Natural killer cell treated with Interleukin-12 subunit alpha and Interleukin-12 subunit beta and Interleukin-15 and Interleukin-18, amount 100 ng/mL, for 72 hours (primary cell): ENCODE data around the gene ZNF341. TPM values are rescaled to one million over a fixed set of nuclear protein-coding genes. Genes with fewer than 3 reads are reported as not detected.
"Not testable (repeated sequence)": the region's sequence is repeated elsewhere in the genome, so short reads cannot be mapped to it uniquely, and the experiment has no call there.

Source experiments
- ATAC-seq, 2 donors: fragments of 150-1000 bp; cut with Tn5 transposase in 1 of 2; sonication (Bioruptor Pico), chemical (Tn5 transposase) in 1 of 2; 2 replicates each; pipeline ENCODE4 v1.10.0; 2021
- DNase-seq: peaks from one replicate; pipeline ENCODE4 v3.0.0; 2022; ENCODE audit warnings: low spot score
- H3K27ac Mint-ChIP-seq, 2 donors: 1 replicate in 1 of 2; 2 replicates in 1 of 2; pipeline ENCODE4 v1.8.0; 2022; ENCODE audit warnings: mixed read lengths in 2 of 2, mild to moderate bottlenecking in 1 of 2, moderate library complexity in 1 of 2
- H3K27me3 Mint-ChIP-seq, 2 donors: 1 replicate in 1 of 2; 2 replicates in 1 of 2; pipeline ENCODE4 v1.8.0; 2022; ENCODE audit warnings: mixed read lengths in 2 of 2
- H3K36me3 Mint-ChIP-seq: one replicate; pipeline ENCODE4 v1.8.0; 2022; ENCODE audit warnings: mixed read lengths
- H3K4me1 Mint-ChIP-seq, 2 donors: 1 replicate in 1 of 2; 2 replicates in 1 of 2; pipeline ENCODE4 v1.8.0; 2022; ENCODE audit warnings: low read depth in 2 of 2, mixed read lengths in 2 of 2, mild to moderate bottlenecking in 1 of 2
- H3K4me3 Mint-ChIP-seq: one replicate; pipeline ENCODE4 v1.8.0; 2022; ENCODE audit warnings: mixed read lengths
- H3K9me3 Mint-ChIP-seq: 2 replicates; pipeline ENCODE4 v1.8.0; 2022; ENCODE audit warnings: mixed read lengths
- total RNA-seq, 2 donors: library from RNA; stranded (reverse); gene quantifications; one replicate each; pipeline ENCODE4 v1.2.3, GENCODE V29; 2022

The ZNF341 gene
- total RNA-seq, 2 donors from 2014 or later: 4.6 to 8.9 TPM

DNA sequence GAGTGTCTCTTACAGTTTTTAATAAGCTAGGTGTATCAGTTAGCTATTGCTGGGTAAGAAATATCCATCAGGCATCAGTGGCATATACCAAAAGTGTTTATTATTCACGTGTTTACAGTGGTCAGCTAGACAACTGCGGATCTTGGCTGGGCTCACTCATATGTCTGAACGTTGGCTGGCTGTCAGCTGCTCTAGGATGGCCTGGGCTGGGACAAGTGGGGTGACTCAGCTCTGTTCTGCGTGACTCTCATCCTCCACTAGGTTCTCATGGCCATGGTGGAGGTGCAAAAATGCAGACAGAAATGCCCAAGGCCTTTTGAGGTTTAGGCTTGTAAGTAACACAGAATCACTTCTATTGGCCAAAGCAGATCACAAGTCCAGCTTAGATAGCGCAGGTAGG lies 22.0 kb downstream of the ZNF341 start:
- Mint-ChIP-seq H3K9me3 (no peaks in the 10 kb centered on the region), H3K4me3 (no peak overlapping the region), H3K27ac (no peak overlapping the region), H3K27me3 (no peaks in the 10 kb centered on the region), H3K36me3 (peaks cover 11% of the 10 kb centered on the region), H3K4me1 (no peaks in the 10 kb centered on the region)
- ATAC-seq (no peak), DNase-seq (no peak)

DNA sequence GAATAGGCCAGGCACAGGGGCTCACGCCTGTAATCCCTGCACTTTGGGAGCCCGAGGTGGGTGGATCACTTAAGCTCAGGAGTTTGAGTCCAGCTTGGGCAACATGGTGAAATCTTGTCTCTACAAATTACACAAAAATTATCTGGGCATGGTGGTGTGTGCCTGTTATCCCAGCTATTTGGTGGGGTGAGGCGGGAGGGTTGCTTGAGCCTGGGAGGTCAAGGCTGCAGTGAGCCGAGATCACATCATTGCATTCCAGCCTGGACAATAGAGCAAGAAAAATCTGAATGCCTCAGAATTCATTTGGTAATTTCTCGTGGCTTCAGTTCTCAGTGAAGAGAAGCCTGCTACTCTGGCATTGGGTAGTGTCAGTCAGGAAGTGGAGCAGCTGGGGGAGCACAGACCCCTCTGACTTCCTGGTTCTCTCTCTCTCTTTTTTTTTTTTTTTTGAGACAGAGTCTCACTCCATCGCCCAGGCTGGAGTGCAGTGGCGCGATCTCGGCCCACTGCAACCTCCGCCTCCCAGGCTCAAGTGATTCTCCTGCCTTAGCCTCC lies 24.2 kb downstream of the ZNF341 start:
- not testable (repeated sequence) for H3K9me3 Mint-ChIP-seq, DNase-seq, H3K27me3 Mint-ChIP-seq, H3K4me3 Mint-ChIP-seq, ATAC-seq, H3K27ac Mint-ChIP-seq, H3K4me1 Mint-ChIP-seq
- H3K36me3 Mint-ChIP-seq: peaks cover 11% of the 10 kb centered on the region

DNA sequence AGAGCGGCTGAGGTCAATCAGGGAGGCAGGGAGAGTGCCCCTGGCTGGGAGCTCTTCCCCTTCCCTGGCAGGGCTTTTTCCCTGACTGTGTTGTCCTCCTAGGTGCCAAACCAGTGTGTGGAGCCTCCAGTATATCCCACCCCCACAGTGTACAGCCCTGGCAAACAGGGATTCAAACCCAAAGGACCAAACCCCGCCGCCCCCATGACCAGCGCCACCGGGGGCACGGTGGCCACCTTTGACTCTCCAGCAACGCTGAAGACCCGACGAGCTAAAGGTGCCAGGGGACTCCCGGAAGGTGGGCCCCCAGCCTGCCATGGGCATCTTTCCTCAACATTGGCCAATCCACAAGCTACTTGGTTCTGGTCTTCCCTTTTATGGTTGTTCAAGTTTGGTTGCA lies 25.2 kb downstream of the ZNF341 start:
- H3K27ac Mint-ChIP-seq: no peak overlapping the region
- H3K27me3 Mint-ChIP-seq: no peaks in the 10 kb centered on the region
- DNase-seq (no peak), ATAC-seq (no peak)
- H3K36me3 Mint-ChIP-seq: peaks cover 11% of the 10 kb centered on the region
- no peaks in the 10 kb centered on the region for H3K4me1 Mint-ChIP-seq
- H3K4me3 Mint-ChIP-seq: no peak overlapping the region
- H3K9me3 Mint-ChIP-seq: no peaks in the 10 kb centered on the region

DNA sequence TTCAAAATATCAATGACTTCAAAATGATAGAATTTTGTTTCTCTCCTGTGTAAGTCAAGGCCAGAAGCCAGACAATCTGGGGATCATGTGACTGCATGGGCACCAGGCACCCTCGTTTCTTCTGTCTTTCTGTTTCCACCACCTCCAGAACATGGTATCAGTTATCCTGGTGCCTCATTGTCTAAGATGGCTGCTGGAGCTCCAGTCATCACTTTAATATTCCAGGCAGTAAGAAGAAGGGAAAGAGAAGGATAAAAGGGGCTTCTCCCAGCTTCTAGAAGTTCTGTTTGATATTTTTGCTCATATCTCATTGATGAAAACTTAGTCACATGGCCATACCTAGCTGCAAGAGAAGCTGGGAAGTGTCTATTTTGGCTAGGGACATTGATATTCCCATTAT lies 25.7 kb downstream of the ZNF341 start:
- Mint-ChIP-seq H3K4me3 (no peak overlapping the region), H3K4me1 (no peaks in the 10 kb centered on the region), H3K9me3 (no peaks in the 10 kb centered on the region), H3K27ac (no peak overlapping the region), H3K36me3 (peaks cover 11% of the 10 kb centered on the region), H3K27me3 (no peaks in the 10 kb centered on the region)
- DNase-seq: no peak
- ATAC-seq: no peak

DNA sequence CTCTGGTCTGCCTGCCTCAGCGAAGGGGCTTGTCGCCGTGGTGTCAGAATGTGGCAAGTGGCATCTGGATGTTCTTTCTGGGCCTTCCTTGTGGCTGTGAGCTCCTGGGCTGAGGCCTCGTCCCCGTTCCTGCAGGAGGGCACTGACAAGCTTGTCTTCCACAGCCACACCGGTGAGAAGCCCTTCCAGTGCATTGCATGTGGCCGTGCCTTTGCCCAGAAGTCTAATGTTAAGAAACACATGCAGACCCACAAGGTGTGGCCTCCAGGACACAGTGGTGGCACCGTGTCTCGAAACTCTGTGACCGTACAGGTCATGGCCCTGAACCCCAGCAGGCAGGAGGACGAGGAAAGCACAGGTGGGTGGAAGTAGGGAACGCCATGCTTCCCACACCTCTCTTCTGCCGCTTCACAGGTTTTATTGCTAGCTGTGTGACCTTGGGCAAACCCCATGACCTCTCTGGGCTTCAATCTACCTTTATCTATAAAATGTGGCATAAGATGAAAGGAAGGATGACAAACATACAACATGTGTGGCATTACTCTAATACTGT lies 30.0 kb downstream of the ZNF341 start:
- DNase-seq (no peak), ATAC-seq (no peak)
- Mint-ChIP-seq H3K36me3 (peaks cover 11% of the 10 kb centered on the region), H3K4me3 (no peak overlapping the region), H3K27me3 (no peaks in the 10 kb centered on the region), H3K4me1 (no peaks in the 10 kb centered on the region), H3K9me3 (no peaks in the 10 kb centered on the region), H3K27ac (no peak overlapping the region)

DNA sequence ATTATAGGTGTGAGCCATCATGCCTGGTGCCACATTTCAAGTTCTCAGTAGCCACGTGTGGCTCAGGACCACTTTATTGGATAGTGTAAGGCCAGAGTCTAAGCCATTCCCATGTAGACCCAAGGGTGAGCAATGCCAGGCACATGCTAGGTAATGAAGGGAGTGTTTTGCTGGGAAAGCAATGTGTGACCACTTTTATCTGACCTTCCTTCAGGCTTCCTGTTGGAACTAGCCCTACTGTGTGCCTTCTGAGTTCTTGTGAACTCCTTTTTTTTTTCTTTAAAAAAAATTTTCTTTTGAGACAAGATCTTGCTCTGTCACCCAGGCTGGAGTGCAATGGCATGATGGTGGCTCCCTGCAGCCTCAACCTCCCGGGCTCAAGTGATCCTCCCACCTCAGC lies 33.3 kb downstream of the ZNF341 start:
- Mint-ChIP-seq H3K4me1 (no peaks in the 10 kb centered on the region), H3K27me3 (no peaks in the 10 kb centered on the region), H3K36me3 (no peaks in the 10 kb centered on the region), H3K27ac (no peak overlapping the region), H3K4me3 (no peak overlapping the region), H3K9me3 (no peaks in the 10 kb centered on the region)
- ATAC-seq (peak in 1 of 2 donors; percentile 17), DNase-seq (no peak)

DNA sequence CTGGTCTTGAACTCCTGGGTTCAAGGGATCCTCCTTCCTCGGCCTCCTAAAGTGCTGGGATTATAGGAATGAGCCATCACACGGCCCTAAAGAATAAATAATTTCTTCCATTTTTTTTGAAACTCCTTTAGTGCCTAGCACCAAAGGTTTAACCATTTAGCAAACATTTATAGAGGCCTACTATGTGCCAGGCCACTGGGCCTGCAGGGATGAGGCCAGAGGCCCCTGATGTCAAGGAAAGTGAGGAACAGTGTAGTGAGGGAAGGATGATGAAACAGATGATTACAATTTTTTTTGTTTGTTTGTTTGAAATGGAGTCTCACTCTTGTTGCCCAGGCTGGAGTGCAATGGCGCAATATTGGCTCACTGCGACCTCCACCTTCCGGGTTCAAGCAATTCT lies 33.8 kb downstream of the ZNF341 start:
- Mint-ChIP-seq H3K4me1 (no peaks in the 10 kb centered on the region), H3K4me3 (no peak overlapping the region), H3K27ac (no peak overlapping the region)

DNA sequence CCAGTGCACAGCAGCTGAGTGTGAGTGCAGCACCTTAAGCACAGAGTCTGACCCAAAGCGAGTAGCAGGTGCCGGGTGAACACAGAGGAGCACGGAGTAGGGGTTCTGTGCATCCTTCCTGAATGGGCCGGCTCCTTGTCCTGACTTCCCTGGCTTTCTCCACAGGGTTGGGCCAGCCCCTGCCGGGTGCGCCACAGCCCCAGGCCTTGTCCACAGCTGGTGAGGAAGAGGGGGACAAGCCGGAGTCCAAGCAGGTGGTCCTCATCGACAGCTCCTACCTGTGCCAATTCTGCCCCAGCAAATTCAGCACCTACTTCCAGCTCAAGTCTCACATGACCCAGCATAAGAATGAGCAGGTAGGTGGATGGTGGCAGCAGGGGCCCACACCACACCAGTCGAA lies 34.9 kb downstream of the ZNF341 start:
- Mint-ChIP-seq H3K36me3 (peaks cover under 1% of the 10 kb centered on the region), H3K27ac (no peak overlapping the region)

More for the DNA sequence above, 33.8 kb downstream of the ZNF341 start:
- no peaks in the 10 kb centered on the region for H3K27me3 Mint-ChIP-seq
- H3K9me3 Mint-ChIP-seq: no peaks in the 10 kb centered on the region
- no peaks in the 10 kb centered on the region for H3K36me3 Mint-ChIP-seq
- DNase-seq: no peak
- ATAC-seq: no peak

DNA sequence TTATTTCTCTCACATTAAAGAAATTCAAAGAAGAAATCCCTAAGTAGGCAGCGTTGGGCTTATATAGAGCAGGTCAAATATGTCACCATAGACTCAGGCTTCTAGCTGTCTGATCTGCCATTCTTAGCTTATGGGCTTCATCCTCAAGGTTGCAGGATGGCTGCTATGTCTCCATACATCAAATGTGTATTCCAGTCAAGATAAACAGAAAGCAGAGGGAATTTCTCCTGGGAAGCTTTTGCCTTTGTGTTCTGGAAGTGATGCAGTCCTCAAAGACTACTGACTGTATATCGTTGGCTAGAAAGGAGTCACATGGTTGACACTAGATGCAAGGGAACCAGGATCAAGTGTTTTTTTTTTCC lies 36.0 kb downstream of the ZNF341 start:
- Mint-ChIP-seq H3K36me3 (peaks cover 6% of the 10 kb centered on the region), H3K4me3 (no peak overlapping the region), H3K27ac (no peak overlapping the region), H3K27me3 (no peaks in the 10 kb centered on the region), H3K4me1 (no peaks in the 10 kb centered on the region), H3K9me3 (no peaks in the 10 kb centered on the region)
- DNase-seq (no peak), ATAC-seq (no peak)

More for the DNA sequence above, 34.9 kb downstream of the ZNF341 start:
- ATAC-seq: peak; percentile 17 to 20
- no peaks in the 10 kb centered on the region for H3K4me1 Mint-ChIP-seq
- no peaks in the 10 kb centered on the region for H3K9me3 Mint-ChIP-seq
- H3K27me3 Mint-ChIP-seq: no peaks in the 10 kb centered on the region
- H3K4me3 Mint-ChIP-seq: no peak overlapping the region
- DNase-seq: no peak

DNA sequence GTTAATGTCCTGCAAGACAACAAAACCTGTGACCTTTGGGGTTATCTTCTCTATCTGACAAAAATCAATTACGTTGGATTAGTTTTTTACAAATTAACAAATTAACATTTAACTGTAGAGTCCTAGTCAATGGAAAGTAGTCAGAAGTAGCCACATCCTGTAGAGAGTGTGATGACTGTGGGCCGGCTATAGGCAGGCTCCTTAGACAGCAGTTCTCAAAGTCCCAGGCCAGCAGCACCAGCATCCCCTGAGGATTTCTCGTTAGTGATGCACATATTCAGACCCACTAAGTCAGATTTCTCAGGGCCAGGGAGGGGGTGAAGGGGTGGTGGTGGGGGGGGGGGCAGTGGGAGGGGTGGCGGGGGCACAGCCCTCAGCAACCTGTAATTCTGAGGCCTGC lies 37.2 kb downstream of the ZNF341 start:
- H3K9me3 Mint-ChIP-seq: no peaks in the 10 kb centered on the region
- H3K27me3 Mint-ChIP-seq: no peaks in the 10 kb centered on the region
- peaks cover 6% of the 10 kb centered on the region for H3K36me3 Mint-ChIP-seq
- DNase-seq (no peak), ATAC-seq (no peak)
- H3K27ac Mint-ChIP-seq: no peak overlapping the region
- no peak overlapping the region for H3K4me3 Mint-ChIP-seq
- no peaks in the 10 kb centered on the region for H3K4me1 Mint-ChIP-seq

DNA sequence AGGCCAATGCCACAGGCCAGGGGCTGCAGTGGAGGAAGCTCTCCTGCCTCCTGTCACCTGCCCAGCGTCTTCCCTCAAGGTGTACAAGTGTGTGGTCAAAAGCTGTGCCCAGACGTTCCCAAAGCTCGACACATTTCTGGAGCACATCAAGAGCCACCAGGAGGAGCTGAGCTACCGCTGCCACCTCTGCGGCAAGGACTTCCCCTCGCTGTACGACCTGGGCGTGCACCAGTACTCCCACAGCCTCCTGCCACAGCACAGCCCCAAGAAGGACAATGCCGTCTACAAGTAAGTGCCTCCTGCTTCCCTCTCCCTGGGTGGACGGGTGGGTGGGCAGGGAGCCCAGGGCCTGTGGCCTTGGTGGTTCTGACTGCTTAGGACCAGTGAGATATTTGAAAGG lies 38.2 kb downstream of the ZNF341 start:
- Mint-ChIP-seq H3K27ac (no peak overlapping the region), H3K36me3 (peaks cover 6% of the 10 kb centered on the region), H3K9me3 (no peaks in the 10 kb centered on the region), H3K27me3 (no peaks in the 10 kb centered on the region), H3K4me1 (no peaks in the 10 kb centered on the region), H3K4me3 (no peak overlapping the region)
- ATAC-seq: no peak
- DNase-seq: no peak

DNA sequence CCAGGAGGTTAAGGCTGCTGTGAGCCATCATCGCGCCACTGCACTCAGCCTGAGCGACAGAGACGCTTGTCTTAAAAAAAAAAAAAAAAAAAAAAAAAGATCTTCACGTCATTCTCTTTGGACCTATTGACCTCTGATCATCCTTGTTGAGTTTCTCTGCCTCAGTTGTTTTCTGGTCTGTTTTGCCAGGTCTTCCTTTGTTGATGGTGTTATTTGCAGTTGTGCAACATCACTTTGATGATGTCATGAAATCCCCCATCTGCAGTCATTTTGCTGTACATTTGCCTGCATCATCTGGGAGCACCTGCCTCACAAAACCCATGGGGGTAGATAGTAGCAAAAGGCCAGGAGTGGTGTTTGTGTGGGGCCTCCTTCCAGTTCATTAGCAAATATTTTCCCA lies 40.1 kb downstream of the ZNF341 start:
- H3K4me3 Mint-ChIP-seq: no peak overlapping the region
- no peak for ATAC-seq
- H3K27ac Mint-ChIP-seq: no peak overlapping the region

DNA sequence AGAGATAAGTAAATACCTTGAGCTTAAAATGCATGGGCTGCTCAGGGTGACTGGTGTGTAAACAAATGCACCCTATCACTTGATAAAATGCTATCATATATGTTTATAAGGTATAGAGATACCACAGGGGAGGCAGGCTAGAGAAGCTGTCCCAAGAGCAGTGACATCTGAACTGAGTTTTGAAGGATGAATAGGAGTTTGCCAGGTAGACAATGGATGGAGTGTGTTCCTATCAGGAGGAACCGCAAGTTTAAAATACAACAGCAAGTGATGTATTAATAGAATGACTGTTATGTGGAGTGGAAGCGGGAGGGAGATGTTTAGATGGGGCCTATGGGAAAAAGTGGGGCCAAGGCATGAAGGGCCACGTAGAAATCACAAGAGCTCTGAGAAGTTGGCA lies 40.6 kb downstream of the ZNF341 start:
- H3K27me3 Mint-ChIP-seq: no peaks in the 10 kb centered on the region
- peaks cover 6% of the 10 kb centered on the region for H3K36me3 Mint-ChIP-seq
- H3K4me3 Mint-ChIP-seq: no peak overlapping the region
- H3K4me1 Mint-ChIP-seq: no peaks in the 10 kb centered on the region
- ATAC-seq (no peak), DNase-seq (no peak)
- H3K9me3 Mint-ChIP-seq: no peaks in the 10 kb centered on the region
- H3K27ac Mint-ChIP-seq: no peak overlapping the region

More for the DNA sequence above, 40.1 kb downstream of the ZNF341 start:
- Mint-ChIP-seq H3K27me3 (no peaks in the 10 kb centered on the region), H3K4me1 (no peaks in the 10 kb centered on the region), H3K36me3 (peaks cover 6% of the 10 kb centered on the region), H3K9me3 (no peaks in the 10 kb centered on the region)
- no peak for DNase-seq

DNA sequence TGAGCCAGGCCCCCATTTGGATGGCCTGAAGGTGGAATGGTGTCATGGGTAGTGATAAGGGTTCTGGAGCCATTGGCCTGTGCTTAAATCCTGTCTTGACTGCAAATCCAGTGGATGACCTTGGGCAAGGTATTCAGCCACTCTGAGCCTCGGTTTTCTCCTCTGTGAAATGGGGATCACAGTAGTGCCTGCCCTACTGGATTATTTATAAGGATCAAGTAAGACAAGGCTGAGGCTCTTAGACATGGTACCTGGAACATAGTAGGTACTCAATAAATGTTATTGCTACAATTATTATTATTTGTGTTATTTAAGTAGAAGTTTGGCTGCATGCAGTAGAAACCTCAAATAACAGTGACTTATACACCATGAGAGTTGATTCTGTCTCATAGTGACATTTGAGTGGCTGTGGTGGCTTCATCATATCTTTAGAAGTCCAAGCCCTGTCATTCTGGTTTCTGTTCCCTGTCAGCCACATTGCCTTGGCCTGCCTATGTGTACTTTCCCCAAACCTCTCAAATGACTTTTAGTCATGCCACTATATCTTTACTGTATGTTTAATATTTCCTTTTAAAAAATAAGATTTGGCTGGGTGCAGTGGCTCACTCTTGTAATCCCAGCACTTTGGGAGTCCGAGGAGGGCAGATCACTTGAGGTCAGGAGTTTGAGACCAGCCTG lies 41.8 kb downstream of the ZNF341 start:
- no peak for DNase-seq
- peak in 1 of 2 donors; percentile 46 for ATAC-seq
- no peaks in the 10 kb centered on the region for H3K27me3 Mint-ChIP-seq
- peaks cover 0 to under 1% of the 10 kb centered on the region in 2 donors for H3K4me1 Mint-ChIP-seq
- no peaks in the 10 kb centered on the region for H3K9me3 Mint-ChIP-seq
- no peak overlapping the region for H3K27ac Mint-ChIP-seq
- H3K4me3 Mint-ChIP-seq: no peak overlapping the region
- peaks cover 6% of the 10 kb centered on the region for H3K36me3 Mint-ChIP-seq
